ENCODE measurements around the gene TMED9. TPM values are rescaled to one million over a fixed set of nuclear protein-coding genes. Genes with fewer than 3 reads are reported as not detected.
"Not testable (repeated sequence)": the region's sequence is repeated elsewhere in the genome, so short reads cannot be mapped to it uniquely, and the experiment has no call there.

TMED9 gene
- polyA plus RNA-seq, 1 experiment: 307 TPM

- Histone ChIP-seq H3K27ac (ENCODE audit: low read depth, low read length) (no peak overlapping the region), H3K9me3 (ENCODE audit: control insufficient read depth, insufficient read depth, low read length) (no peaks in the 10 kb centered on the region; the same call in 1 of the 2 replicates), H3K27me3 (ENCODE audit: control insufficient read depth, insufficient read depth, low read length) (no peaks in the 10 kb centered on the region), H3K4me3 (ENCODE audit: low read depth, low read length) (no peak overlapping the region)
- no peak for TF ChIP-seq CTCF (IDR thresholded peaks at IDR 0.05; ENCODE audit: low read depth, low read length)
- CTCF ChIA-PET: interaction anchor here (1.6 kb wide), 1 partner anchor 14 kb away, joined by 9 read pairs; no protein-coding TSS in a partner anchor
- POLR2A ChIA-PET: no interaction called here
- DNase-seq (ENCODE audit: low read depth, low spot score): no peak
These were observed 28.6 kb downstream of the TMED9 start for GRCh38 chr5:177620560-177620959.

GRCh38 chr5:177624172-177624571 is 32.2 kb downstream of the TMED9 start:
- CTCF ChIA-PET; H3K9me3 ChIP-seq (ENCODE audit: control insufficient read depth, insufficient read depth, low read length); DNase-seq (ENCODE audit: low read depth, low spot score); H3K27ac ChIP-seq (ENCODE audit: low read depth, low read length); H3K4me3 ChIP-seq (ENCODE audit: low read depth, low read length); POLR2A ChIA-PET; H3K27me3 ChIP-seq (ENCODE audit: control insufficient read depth, insufficient read depth, low read length): not testable (repeated sequence)

- CTCF ChIA-PET: interaction anchor here (1.3 kb wide), 1 partner anchor 23 kb away, joined by 6 read pairs; no protein-coding TSS in a partner anchor
- H3K4me3 ChIP-seq (ENCODE audit: low read depth, low read length); POLR2A ChIA-PET; H3K27me3 ChIP-seq (ENCODE audit: control insufficient read depth, insufficient read depth, low read length); H3K27ac ChIP-seq (ENCODE audit: low read depth, low read length); DNase-seq (ENCODE audit: low read depth, low spot score); H3K9me3 ChIP-seq (ENCODE audit: control insufficient read depth, insufficient read depth, low read length): not testable (repeated sequence)
These were observed 38.2 kb downstream of the TMED9 start for GRCh38 chr5:177630186-177630585.

GRCh38 chr5:177634912-177635311 is 42.9 kb downstream of the TMED9 start:
- H3K4me3 ChIP-seq (ENCODE audit: low read depth, low read length); H3K9me3 ChIP-seq (ENCODE audit: control insufficient read depth, insufficient read depth, low read length); H3K27ac ChIP-seq (ENCODE audit: low read depth, low read length); DNase-seq (ENCODE audit: low read depth, low spot score); POLR2A ChIA-PET; H3K27me3 ChIP-seq (ENCODE audit: control insufficient read depth, insufficient read depth, low read length); CTCF ChIA-PET: not testable (repeated sequence)

- H3K27ac ChIP-seq (ENCODE audit: low read depth, low read length); H3K4me3 ChIP-seq (ENCODE audit: low read depth, low read length); DNase-seq (ENCODE audit: low read depth, low spot score); POLR2A ChIA-PET; CTCF ChIA-PET; H3K9me3 ChIP-seq (ENCODE audit: control insufficient read depth, insufficient read depth, low read length); H3K27me3 ChIP-seq (ENCODE audit: control insufficient read depth, insufficient read depth, low read length): not testable (repeated sequence)
These were observed 53.5 kb downstream of the TMED9 start for GRCh38 chr5:177645462-177645861.

Other genes with a start within 250 kb of the TMED9 start
- gene LMAN2, start 240.5 kb upstream of the TMED9 start, polyA plus RNA-seq (2011; rRNA removed): 150 and 212 TPM in 2 replicates
- 2.6 and 4.4 TPM in 2 replicates for gene RGS14, start 234.3 kb upstream of the TMED9 start, polyA plus RNA-seq (2011; rRNA removed)
- not detected in 2 replicates for gene SLC34A1, start 207.8 kb upstream of the TMED9 start, polyA plus RNA-seq (2011; rRNA removed)
- not detected in 2 replicates for gene PFN3, start 191.5 kb upstream of the TMED9 start, polyA plus RNA-seq (2011; rRNA removed)
- 0.35 and 0.48 TPM in 2 replicates for gene F12, start 182.6 kb upstream of the TMED9 start, polyA plus RNA-seq (2011; rRNA removed)
- 16.4 and 21.4 TPM in 2 replicates for gene GRK6, start 165.5 kb upstream of the TMED9 start, polyA plus RNA-seq (2011; rRNA removed)
- gene PRR7, start 145.4 kb upstream of the TMED9 start, polyA plus RNA-seq (2011; rRNA removed): 1.0 and 1.6 TPM in 2 replicates
- gene DBN1, start 118.6 kb upstream of the TMED9 start, polyA plus RNA-seq (2011; rRNA removed): 146 and 164 TPM in 2 replicates
- 195 and 268 TPM in 2 replicates for gene PDLIM7, start 94.6 kb upstream of the TMED9 start, polyA plus RNA-seq (2011; rRNA removed)
- gene DOK3, start 82.4 kb upstream of the TMED9 start, polyA plus RNA-seq (2011; rRNA removed): 0.50 and 0.96 TPM in 2 replicates
- 71.8 and 96.0 TPM in 2 replicates for gene DDX41, start 75.2 kb upstream of the TMED9 start, polyA plus RNA-seq (2011; rRNA removed)
- gene FAM193B, start 37.6 kb upstream of the TMED9 start, polyA plus RNA-seq (2011; rRNA removed): 28.7 and 30.1 TPM in 2 replicates
- 18.3 and 26.2 TPM in 2 replicates for gene B4GALT7, start 7.9 kb downstream of the TMED9 start, polyA plus RNA-seq (2011; rRNA removed)
- gene FAM153A, start 190.7 kb downstream of the TMED9 start, polyA plus RNA-seq (2011; rRNA removed): not detected in 2 replicates